ENCODE data around the gene SLC25A13. TPM values are rescaled to one million over a fixed set of nuclear protein-coding genes. Genes with fewer than 3 reads are reported as not detected.

Gene SLC25A13
- total RNA-seq, 1 experiment from 2014 or later, result 77.2 TPM

DNA sequence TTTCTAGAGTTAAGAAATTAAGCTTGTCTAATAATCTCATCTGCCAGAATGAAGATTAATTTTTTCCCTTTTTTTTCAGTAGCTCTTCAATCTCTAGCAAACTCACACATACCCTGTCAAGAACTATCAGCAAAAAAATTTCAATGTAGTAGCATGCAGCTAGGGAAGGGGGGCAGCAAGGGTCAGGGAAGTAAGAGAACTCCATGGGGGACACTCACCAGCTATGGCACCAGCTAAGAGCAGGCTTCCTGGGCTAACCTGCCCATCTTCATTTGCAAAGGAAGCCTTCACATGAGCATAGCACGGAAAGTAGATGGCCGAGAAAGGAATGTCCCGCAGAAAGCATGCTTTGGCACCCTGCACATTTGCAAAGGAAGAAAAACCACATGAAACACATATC lies 190.4 kb downstream of the SLC25A13 start:
- no peak for DNase-seq (ENCODE audit: low spot score)
- ChIA-PET CTCF (interaction anchor here (1.0 to 1.7 kb wide), 6 partner anchors 12 to 895 kb away, joined by 3 to 9 read pairs (median 4); no protein-coding TSS in a partner anchor), POLR2A (interaction anchor here (0.6 kb wide), 1 partner anchor 696 kb away, joined by 3 read pairs; no protein-coding TSS in a partner anchor)
- Mint-ChIP-seq H3K4me1 (peaks cover 20% of the 10 kb centered on the region), H3K36me3 (peaks cover 8% of the 10 kb centered on the region), H3K9me3 (no peaks in the 10 kb centered on the region), H3K27me3 (ENCODE audit: low read depth) (peaks cover 21% of the 10 kb centered on the region), H3K27ac (no peak overlapping the region), H3K4me3 (no peak overlapping the region)
- ATAC-seq, result peak; percentile 91
- TF ChIP-seq, protein P1, sequence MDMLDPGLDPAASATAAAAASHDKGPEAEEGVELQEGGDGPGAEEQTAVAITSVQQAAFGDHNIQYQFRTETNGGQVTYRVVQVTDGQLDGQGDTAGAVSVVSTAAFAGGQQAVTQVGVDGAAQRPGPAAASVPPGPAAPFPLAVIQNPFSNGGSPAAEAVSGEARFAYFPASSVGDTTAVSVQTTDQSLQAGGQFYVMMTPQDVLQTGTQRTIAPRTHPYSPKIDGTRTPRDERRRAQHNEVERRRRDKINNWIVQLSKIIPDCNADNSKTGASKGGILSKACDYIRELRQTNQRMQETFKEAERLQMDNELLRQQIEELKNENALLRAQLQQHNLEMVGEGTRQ (CRISPR knock-in tag; IDR thresholded peaks at IDR 0.05), result no peak
- no peak for TF ChIP-seq ZNF396 (CRISPR knock-in tag; IDR thresholded peaks at IDR 0.05; ENCODE audit: borderline replicate concordance)
- TF ChIP-seq, protein P2, sequence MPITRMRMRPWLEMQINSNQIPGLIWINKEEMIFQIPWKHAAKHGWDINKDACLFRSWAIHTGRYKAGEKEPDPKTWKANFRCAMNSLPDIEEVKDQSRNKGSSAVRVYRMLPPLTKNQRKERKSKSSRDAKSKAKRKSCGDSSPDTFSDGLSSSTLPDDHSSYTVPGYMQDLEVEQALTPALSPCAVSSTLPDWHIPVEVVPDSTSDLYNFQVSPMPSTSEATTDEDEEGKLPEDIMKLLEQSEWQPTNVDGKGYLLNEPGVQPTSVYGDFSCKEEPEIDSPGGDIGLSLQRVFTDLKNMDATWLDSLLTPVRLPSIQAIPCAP (CRISPR knock-in tag; IDR thresholded peaks at IDR 0.05), result no peak
- TF ChIP-seq, protein P3, sequence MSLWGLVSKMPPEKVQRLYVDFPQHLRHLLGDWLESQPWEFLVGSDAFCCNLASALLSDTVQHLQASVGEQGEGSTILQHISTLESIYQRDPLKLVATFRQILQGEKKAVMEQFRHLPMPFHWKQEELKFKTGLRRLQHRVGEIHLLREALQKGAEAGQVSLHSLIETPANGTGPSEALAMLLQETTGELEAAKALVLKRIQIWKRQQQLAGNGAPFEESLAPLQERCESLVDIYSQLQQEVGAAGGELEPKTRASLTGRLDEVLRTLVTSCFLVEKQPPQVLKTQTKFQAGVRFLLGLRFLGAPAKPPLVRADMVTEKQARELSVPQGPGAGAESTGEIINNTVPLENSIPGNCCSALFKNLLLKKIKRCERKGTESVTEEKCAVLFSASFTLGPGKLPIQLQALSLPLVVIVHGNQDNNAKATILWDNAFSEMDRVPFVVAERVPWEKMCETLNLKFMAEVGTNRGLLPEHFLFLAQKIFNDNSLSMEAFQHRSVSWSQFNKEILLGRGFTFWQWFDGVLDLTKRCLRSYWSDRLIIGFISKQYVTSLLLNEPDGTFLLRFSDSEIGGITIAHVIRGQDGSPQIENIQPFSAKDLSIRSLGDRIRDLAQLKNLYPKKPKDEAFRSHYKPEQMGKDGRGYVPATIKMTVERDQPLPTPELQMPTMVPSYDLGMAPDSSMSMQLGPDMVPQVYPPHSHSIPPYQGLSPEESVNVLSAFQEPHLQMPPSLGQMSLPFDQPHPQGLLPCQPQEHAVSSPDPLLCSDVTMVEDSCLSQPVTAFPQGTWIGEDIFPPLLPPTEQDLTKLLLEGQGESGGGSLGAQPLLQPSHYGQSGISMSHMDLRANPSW (CRISPR knock-in tag; conservative IDR thresholded peaks at IDR 0.05; ENCODE audit: low read depth), result no peak
- no peak for TF ChIP-seq IRF2 (CRISPR knock-in tag; IDR thresholded peaks at IDR 0.05; ENCODE audit: borderline replicate concordance, low read depth)
- TF ChIP-seq ZNF423 (CRISPR knock-in tag; IDR thresholded peaks at IDR 0.05), result no peak
- TF ChIP-seq, protein P4, sequence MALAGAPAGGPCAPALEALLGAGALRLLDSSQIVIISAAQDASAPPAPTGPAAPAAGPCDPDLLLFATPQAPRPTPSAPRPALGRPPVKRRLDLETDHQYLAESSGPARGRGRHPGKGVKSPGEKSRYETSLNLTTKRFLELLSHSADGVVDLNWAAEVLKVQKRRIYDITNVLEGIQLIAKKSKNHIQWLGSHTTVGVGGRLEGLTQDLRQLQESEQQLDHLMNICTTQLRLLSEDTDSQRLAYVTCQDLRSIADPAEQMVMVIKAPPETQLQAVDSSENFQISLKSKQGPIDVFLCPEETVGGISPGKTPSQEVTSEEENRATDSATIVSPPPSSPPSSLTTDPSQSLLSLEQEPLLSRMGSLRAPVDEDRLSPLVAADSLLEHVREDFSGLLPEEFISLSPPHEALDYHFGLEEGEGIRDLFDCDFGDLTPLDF (CRISPR knock-in tag; IDR thresholded peaks at IDR 0.05), result no peak
- TF ChIP-seq, protein P5, sequence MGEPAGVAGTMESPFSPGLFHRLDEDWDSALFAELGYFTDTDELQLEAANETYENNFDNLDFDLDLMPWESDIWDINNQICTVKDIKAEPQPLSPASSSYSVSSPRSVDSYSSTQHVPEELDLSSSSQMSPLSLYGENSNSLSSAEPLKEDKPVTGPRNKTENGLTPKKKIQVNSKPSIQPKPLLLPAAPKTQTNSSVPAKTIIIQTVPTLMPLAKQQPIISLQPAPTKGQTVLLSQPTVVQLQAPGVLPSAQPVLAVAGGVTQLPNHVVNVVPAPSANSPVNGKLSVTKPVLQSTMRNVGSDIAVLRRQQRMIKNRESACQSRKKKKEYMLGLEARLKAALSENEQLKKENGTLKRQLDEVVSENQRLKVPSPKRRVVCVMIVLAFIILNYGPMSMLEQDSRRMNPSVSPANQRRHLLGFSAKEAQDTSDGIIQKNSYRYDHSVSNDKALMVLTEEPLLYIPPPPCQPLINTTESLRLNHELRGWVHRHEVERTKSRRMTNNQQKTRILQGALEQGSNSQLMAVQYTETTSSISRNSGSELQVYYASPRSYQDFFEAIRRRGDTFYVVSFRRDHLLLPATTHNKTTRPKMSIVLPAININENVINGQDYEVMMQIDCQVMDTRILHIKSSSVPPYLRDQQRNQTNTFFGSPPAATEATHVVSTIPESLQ (CRISPR knock-in tag; IDR thresholded peaks at IDR 0.05), result no peak
- no peak for TF ChIP-seq OVOL2 (CRISPR knock-in tag; IDR thresholded peaks at IDR 0.05; ENCODE audit: borderline replicate concordance)
- TF ChIP-seq ZNF219 (CRISPR knock-in tag; IDR thresholded peaks at IDR 0.05; ENCODE audit: borderline replicate concordance), result no peak
- TF ChIP-seq NFATC4 (CRISPR knock-in tag; IDR thresholded peaks at IDR 0.05), result no peak

DNA sequence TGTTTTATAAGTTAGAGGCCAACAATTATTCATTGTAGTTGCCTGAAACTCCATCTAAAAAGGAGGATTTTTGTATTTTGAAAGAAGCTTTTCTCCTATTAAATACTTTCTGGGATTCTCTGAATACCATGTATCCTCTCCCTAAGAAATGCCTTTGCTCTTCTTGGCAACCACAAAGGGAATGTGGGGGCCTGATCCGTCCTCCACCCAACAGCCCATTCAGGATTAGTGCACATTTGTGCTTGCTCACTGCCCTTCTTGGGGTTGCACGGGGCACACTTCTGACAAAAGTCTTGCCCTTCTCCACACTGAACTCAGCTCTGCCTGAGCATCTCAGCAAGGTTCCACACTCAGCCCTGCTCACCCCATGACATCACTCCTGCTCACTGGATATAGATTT lies 194.2 kb downstream of the SLC25A13 start:
- DNase-seq (ENCODE audit: low spot score), result no peak
- H3K27ac Mint-ChIP-seq, result no peak overlapping the region
- no peak for ATAC-seq
- peaks cover 6% of the 10 kb centered on the region; the same call in 1 of the 2 replicates for H3K27me3 Mint-ChIP-seq (ENCODE audit: low read depth)
- peaks cover 24% of the 10 kb centered on the region for H3K4me1 Mint-ChIP-seq
- ChIA-PET CTCF (interaction anchor here (1.1 kb wide), 1 partner anchor 10 kb away, joined by 3 read pairs; no protein-coding TSS in a partner anchor), POLR2A (no interaction called here)
- H3K4me3 Mint-ChIP-seq, result no peak overlapping the region
- peaks cover 2% of the 10 kb centered on the region; the same call in 1 of the 2 replicates for H3K36me3 Mint-ChIP-seq
- no peaks in the 10 kb centered on the region for H3K9me3 Mint-ChIP-seq
- no peak for TF ChIP-seq JAZF1 (CRISPR knock-in tag; IDR thresholded peaks at IDR 0.05)
- no peak for TF ChIP-seq ZNF671 (CRISPR knock-in tag; IDR thresholded peaks at IDR 0.05)
- TF ChIP-seq IRF2 (CRISPR knock-in tag; IDR thresholded peaks at IDR 0.05; ENCODE audit: borderline replicate concordance, low read depth), result no peak
- TF ChIP-seq, protein P6, sequence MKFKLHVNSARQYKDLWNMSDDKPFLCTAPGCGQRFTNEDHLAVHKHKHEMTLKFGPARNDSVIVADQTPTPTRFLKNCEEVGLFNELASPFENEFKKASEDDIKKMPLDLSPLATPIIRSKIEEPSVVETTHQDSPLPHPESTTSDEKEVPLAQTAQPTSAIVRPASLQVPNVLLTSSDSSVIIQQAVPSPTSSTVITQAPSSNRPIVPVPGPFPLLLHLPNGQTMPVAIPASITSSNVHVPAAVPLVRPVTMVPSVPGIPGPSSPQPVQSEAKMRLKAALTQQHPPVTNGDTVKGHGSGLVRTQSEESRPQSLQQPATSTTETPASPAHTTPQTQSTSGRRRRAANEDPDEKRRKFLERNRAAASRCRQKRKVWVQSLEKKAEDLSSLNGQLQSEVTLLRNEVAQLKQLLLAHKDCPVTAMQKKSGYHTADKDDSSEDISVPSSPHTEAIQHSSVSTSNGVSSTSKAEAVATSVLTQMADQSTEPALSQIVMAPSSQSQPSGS (CRISPR knock-in tag; IDR thresholded peaks at IDR 0.05; ENCODE audit: borderline replicate concordance, low read depth), result no peak
- no peak for TF ChIP-seq ZNF263 (CRISPR knock-in tag; IDR thresholded peaks at IDR 0.05; ENCODE audit: low read depth)
- no peak for TF ChIP-seq SP1 (CRISPR knock-in tag; conservative IDR thresholded peaks at IDR 0.05)
- TF ChIP-seq, protein P4 (CRISPR knock-in tag; IDR thresholded peaks at IDR 0.05), result no peak
- TF ChIP-seq, protein P7, sequence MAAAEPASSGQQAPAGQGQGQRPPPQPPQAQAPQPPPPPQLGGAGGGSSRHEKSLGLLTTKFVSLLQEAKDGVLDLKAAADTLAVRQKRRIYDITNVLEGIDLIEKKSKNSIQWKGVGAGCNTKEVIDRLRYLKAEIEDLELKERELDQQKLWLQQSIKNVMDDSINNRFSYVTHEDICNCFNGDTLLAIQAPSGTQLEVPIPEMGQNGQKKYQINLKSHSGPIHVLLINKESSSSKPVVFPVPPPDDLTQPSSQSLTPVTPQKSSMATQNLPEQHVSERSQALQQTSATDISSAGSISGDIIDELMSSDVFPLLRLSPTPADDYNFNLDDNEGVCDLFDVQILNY (CRISPR knock-in tag; IDR thresholded peaks at IDR 0.05), result no peak
- no peak for TF ChIP-seq ZNF317 (CRISPR knock-in tag; IDR thresholded peaks at IDR 0.05; ENCODE audit: borderline replicate concordance, low read depth)
- no peak for TF ChIP-seq PRRX2 (CRISPR knock-in tag; IDR thresholded peaks at IDR 0.05)
- no peak for TF ChIP-seq TCF7 (CRISPR knock-in tag; IDR thresholded peaks at IDR 0.05; ENCODE audit: low read depth)
- TF ChIP-seq ZNF416 (CRISPR knock-in tag; IDR thresholded peaks at IDR 0.05), result no peak
- TF ChIP-seq, protein P8, sequence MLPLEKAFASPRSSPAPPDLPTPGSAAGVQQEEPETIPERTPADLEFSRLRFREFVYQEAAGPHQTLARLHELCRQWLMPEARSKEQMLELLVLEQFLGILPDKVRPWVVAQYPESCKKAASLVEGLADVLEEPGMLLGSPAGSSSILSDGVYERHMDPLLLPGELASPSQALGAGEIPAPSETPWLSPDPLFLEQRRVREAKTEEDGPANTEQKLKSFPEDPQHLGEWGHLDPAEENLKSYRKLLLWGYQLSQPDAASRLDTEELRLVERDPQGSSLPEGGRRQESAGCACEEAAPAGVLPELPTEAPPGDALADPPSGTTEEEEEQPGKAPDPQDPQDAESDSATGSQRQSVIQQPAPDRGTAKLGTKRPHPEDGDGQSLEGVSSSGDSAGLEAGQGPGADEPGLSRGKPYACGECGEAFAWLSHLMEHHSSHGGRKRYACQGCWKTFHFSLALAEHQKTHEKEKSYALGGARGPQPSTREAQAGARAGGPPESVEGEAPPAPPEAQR (CRISPR knock-in tag; IDR thresholded peaks at IDR 0.05), result no peak
- no peak for TF ChIP-seq OVOL2 (CRISPR knock-in tag; IDR thresholded peaks at IDR 0.05; ENCODE audit: borderline replicate concordance)
